Endothelial cell of umbilical vein (primary cell): ENCODE results near the gene RHCE.
"Not testable (repeated sequence)": the region's sequence is repeated elsewhere in the genome, so short reads cannot be mapped to it uniquely, and the experiment has no call there.

Source experiments
- EZH2 ChIP-seq: IDR thresholded peaks from 2 replicates; pipeline ENCODE4 v1.6.1; 2012; ENCODE audit warnings: borderline replicate concordance, low read depth, mild to moderate bottlenecking, moderate library complexity, low read length, inconsistent platforms; ENCODE audit not compliant: severe bottlenecking
- POLR2A ChIP-seq: IDR thresholded peaks from 2 replicates; pipeline ENCODE4 v1.6.1; 2012; ENCODE audit warnings: low read depth, mild to moderate bottlenecking, control low read depth, low read length
- TF ChIP-seq, protein P1 (sequence below), 2 donors: IDR thresholded peaks; 1 replicate in 1 of 2; 2 replicates in 1 of 2; pipeline ENCODE4 v1.5.1; 2011; ENCODE audit warnings: low read length in 2 of 2, mild to moderate bottlenecking in 2 of 2, moderate library complexity in 2 of 2, control low read depth in 1 of 2, inconsistent platforms in 1 of 2, low read depth in 1 of 2; ENCODE audit not compliant: insufficient read depth in 1 of 2; ENCODE audit errors: extremely low read depth in 1 of 2
- TF ChIP-seq, protein P2 (sequence below): IDR thresholded peaks from 2 replicates; pipeline ENCODE4 v1.6.1; 2011; ENCODE audit not compliant: insufficient read depth, insufficient read length

DNA sequence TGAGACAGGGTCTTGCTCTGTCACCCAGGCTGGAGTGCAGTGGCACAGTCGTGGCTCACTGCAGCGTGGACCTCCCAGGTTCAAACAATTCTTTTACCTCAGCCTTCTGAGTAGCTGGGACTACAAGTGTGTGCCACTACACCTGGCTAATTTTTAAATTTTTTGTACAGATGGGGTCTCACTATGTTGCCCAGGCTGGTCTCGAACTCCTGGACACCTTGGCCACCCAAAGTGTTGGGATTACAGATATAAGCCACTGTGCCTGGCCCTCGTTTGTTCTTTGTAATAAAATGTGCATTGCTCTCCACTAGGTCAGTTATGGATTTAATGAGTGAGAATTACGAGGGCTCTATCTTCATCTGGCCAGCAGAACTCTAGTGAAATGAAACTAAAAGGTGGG is 24.0 kb upstream of the RHCE start:
- TF ChIP-seq, protein P1, sequence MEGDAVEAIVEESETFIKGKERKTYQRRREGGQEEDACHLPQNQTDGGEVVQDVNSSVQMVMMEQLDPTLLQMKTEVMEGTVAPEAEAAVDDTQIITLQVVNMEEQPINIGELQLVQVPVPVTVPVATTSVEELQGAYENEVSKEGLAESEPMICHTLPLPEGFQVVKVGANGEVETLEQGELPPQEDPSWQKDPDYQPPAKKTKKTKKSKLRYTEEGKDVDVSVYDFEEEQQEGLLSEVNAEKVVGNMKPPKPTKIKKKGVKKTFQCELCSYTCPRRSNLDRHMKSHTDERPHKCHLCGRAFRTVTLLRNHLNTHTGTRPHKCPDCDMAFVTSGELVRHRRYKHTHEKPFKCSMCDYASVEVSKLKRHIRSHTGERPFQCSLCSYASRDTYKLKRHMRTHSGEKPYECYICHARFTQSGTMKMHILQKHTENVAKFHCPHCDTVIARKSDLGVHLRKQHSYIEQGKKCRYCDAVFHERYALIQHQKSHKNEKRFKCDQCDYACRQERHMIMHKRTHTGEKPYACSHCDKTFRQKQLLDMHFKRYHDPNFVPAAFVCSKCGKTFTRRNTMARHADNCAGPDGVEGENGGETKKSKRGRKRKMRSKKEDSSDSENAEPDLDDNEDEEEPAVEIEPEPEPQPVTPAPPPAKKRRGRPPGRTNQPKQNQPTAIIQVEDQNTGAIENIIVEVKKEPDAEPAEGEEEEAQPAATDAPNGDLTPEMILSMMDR (IDR thresholded peaks at IDR 0.05; ENCODE audit: extremely low read depth in 1 of 2, insufficient read depth in 1 of 2, low read depth in 1 of 2, low read length in 2 of 2): not testable (repeated sequence)
- not testable (repeated sequence) for TF ChIP-seq POLR2A, EZH2
- TF ChIP-seq, protein P2, sequence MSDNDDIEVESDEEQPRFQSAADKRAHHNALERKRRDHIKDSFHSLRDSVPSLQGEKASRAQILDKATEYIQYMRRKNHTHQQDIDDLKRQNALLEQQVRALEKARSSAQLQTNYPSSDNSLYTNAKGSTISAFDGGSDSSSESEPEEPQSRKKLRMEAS: not testable (repeated sequence)
